ENCODE data around the gene TGM1.
"Not testable (repeated sequence)": the region's sequence is repeated elsewhere in the genome, so short reads cannot be mapped to it uniquely, and the experiment has no call there.

TGM1 gene

GRCh38 chr14:24252289-24253124 lies 10.5 kb downstream of the TGM1 start:
- DNase-seq = no peak

- no peak for DNase-seq
Observed at GRCh38 chr14:24251880-24252288, 11.1 kb downstream of the TGM1 start.

GRCh38 chr14:24250354-24250753 lies 12.6 kb downstream of the TGM1 start:
- no peak for DNase-seq

GRCh38 chr14:24249230-24250021 lies 13.6 kb downstream of the TGM1 start:
- no peak for DNase-seq

- DNase-seq = no peak
Observed at GRCh38 chr14:24247422-24247821, 15.6 kb downstream of the TGM1 start.

- DNase-seq = peak; percentile 7
Observed at GRCh38 chr14:24246765-24247212, 16.2 kb downstream of the TGM1 start.

- DNase-seq = not testable (repeated sequence)
Observed at GRCh38 chr14:24245350-24245749, 17.6 kb downstream of the TGM1 start.

- no peak for DNase-seq
Observed at GRCh38 chr14:24243336-24243836, 19.6 kb downstream of the TGM1 start.

- DNase-seq = peak; percentile 97
Observed at GRCh38 chr14:24241829-24242443, 21.0 kb downstream of the TGM1 start.

GRCh38 chr14:24240110-24240918 lies 22.7 kb downstream of the TGM1 start:
- DNase-seq = no peak

GRCh38 chr14:24238527-24239037 lies 24.4 kb downstream of the TGM1 start:
- DNase-seq = no peak

GRCh38 chr14:24238123-24238522 lies 24.9 kb downstream of the TGM1 start:
- DNase-seq = peak; percentile 7

- DNase-seq = no peak
Observed at GRCh38 chr14:24237463-24237955, 25.5 kb downstream of the TGM1 start.

- no peak for DNase-seq
Observed at GRCh38 chr14:24236689-24237462, 26.1 kb downstream of the TGM1 start.

GRCh38 chr14:24235804-24236688 lies 26.9 kb downstream of the TGM1 start:
- DNase-seq = no peak

- DNase-seq = no peak
Observed at GRCh38 chr14:24234095-24235005, 28.6 kb downstream of the TGM1 start.

- no peak for DNase-seq
Observed at GRCh38 chr14:24233538-24233866, 29.5 kb downstream of the TGM1 start.

GRCh38 chr14:24232645-24233537 lies 30.1 kb downstream of the TGM1 start, which contains the start of gene GMPR2:
TSS of gene GMPR2 (plus strand) at chr14:24232929. CDS start at chr14:24233254, 325 bp downstream.
- peak; percentile 30 for DNase-seq
